ENCODE results near the gene ARMH2. TPM values are rescaled to one million over a fixed set of nuclear protein-coding genes. Genes with fewer than 3 reads are reported as not detected.

The ARMH2 gene
- total RNA-seq (not detected), polyA plus RNA-seq (under 1 TPM in 1 of 3 donors, not detected in 2; 0.10 TPM)

DNA sequence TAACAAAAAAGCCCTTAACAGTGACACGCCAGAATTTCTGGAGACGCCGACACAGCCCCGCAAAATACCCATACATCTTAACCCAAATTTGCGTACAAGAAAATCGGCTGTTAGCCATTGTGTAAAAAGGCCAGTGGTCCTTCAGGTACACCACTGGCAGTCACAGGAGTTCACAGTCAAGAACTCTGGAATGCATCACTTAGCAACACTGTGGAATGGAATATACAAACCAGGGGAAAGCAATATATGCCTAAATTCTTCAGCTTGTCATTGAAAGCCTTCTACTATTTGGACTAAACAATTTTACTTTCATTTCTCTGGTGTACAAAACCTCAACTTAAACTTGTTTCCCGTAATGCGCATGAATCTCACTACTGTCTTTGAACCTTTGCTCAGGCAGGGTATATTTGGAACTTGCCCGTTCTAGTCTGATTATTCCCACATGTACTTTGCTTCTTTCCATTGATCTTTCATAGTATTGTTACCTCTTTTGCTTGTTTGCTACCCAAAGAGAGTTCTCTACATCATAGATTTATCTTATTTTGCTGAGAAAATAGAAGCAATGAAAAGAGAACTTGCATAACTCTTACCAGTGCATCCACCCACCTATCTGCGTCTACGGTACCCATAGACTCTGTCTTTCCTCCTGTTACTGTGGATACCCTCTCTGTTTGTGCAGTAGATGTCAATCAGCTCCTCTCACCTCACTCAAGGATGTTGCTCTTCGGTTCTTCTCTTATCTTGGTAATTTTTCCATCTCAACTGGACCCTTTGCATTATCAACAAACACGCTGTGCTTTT lies at the start of gene ARMH2:
ARMH2 (minus strand) TSS at position 178 of the 801 bp plus-strand sequence; CDS start at position 118, 60 bp downstream.
- Histone ChIP-seq H3K27ac (no peak within 1 kb of the TSS), H3K4me3 (no peak within 1 kb of the TSS), H3K4me1 (no peaks in the 10 kb centered on the region), H3K27me3 (no peaks in the 10 kb centered on the region), H3K36me3 (peaks cover 0 to 5% (median 0%) of the 10 kb centered on the region in 4 donors), H3K9me3 (no peaks in the 10 kb centered on the region)
- intact Hi-C loops (cut with DNase I): no loop called here
- no peak for TF ChIP-seq POLR2AphosphoS5 (IDR thresholded peaks at IDR 0.05)
- TF ChIP-seq CTCF (IDR thresholded peaks at IDR 0.05): no peak
- no peak for TF ChIP-seq EP300 (IDR thresholded peaks at IDR 0.05)
- no peak for TF ChIP-seq POLR2A (IDR thresholded peaks at IDR 0.05)
- 94 to 96% methylated on average over 13 of the region's 13 CpGs for WGBS, 2 donors
- no peak for DNase-seq

DNA sequence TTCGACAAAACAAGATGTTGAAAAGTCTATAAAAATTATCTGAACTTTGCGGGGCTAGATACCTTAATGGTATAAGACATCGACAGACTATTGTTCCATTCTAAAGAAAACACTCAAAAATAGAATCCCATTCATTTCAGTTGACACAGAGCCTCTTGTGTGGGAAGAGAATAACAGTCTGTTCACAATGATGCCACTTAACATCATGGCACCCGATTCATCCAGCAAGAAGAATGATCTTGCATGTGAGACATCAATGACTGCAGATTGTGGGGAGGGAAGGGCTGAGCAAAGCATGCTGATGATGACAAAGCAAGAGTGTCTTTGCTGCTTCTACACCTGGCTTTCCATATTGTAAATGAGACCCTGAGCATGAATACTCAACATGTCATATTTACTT lies 49.7 kb upstream of the ARMH2 start:
- Histone ChIP-seq H3K4me3 (no peak overlapping the region), H3K9me3 (no peaks in the 10 kb centered on the region), H3K27me3 (no peaks in the 10 kb centered on the region), H3K36me3 (peaks cover 0 to 14% (median 0%) of the 10 kb centered on the region in 4 donors), H3K4me1 (no peaks in the 10 kb centered on the region), H3K27ac (no peak overlapping the region)
- WGBS, 2 donors: 96 to 97% methylated on average over 4 of the region's 4 CpGs
- no peak for DNase-seq
- TF ChIP-seq POLR2AphosphoS5 (IDR thresholded peaks at IDR 0.05) (no peak), CTCF (IDR thresholded peaks at IDR 0.05) (no peak), POLR2A (IDR thresholded peaks at IDR 0.05) (no peak), EP300 (IDR thresholded peaks at IDR 0.05) (no peak)
- intact Hi-C loops (cut with DNase I): no loop called here

GRCh38 chr6:24847402-24847801 lies 48.7 kb upstream of the ARMH2 start:
- TF ChIP-seq POLR2A (IDR thresholded peaks at IDR 0.05): no peak
- TF ChIP-seq POLR2AphosphoS5 (IDR thresholded peaks at IDR 0.05): no peak
- no peak for TF ChIP-seq EP300 (IDR thresholded peaks at IDR 0.05)
- no peak for TF ChIP-seq CTCF (IDR thresholded peaks at IDR 0.05)
- no peaks in the 10 kb centered on the region for H3K9me3 ChIP-seq
- WGBS, 2 donors: 93% methylated on average over 7 of the region's 7 CpGs
- H3K27me3 ChIP-seq: no peaks in the 10 kb centered on the region
- no peak overlapping the region for H3K27ac ChIP-seq
- H3K4me3 ChIP-seq: no peak overlapping the region
- no peaks in the 10 kb centered on the region for H3K4me1 ChIP-seq
- intact Hi-C loops (cut with DNase I): no loop called here
- DNase-seq: no peak
- peaks cover 0 to 20% (median 0%) of the 10 kb centered on the region in 4 donors for H3K36me3 ChIP-seq

DNA sequence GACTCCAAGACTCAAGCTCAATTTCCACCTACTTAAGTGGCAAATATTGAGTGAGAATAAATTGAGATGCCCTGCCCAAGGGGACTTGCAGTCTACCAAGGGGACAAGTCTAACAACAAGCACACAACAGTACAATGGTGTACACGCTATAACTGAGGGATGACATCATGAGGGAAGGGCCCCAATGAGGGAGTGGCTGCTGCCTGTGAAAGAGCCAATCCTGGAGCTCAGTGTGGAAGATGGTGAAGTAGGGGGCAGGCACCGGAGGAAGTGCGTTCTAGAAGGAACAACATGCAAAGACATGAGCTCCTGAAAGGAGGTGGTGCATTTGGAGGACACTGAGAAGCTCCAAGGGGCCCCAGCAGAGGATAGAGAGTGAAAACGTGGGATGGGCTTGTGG lies 46.9 kb upstream of the ARMH2 start:
- Histone ChIP-seq H3K4me3 (no peak overlapping the region), H3K36me3 (peaks cover 0 to 25% (median 0%) of the 10 kb centered on the region in 4 donors), H3K9me3 (no peaks in the 10 kb centered on the region), H3K27me3 (no peaks in the 10 kb centered on the region), H3K4me1 (no peaks in the 10 kb centered on the region), H3K27ac (no peak overlapping the region)
- no peak for DNase-seq
- intact Hi-C loops (cut with DNase I): no loop called here
- 92 to 94% methylated on average over 4 of the region's 4 CpGs for WGBS, 2 donors
- TF ChIP-seq EP300 (IDR thresholded peaks at IDR 0.05): no peak
- TF ChIP-seq POLR2A (IDR thresholded peaks at IDR 0.05): no peak
- TF ChIP-seq CTCF (IDR thresholded peaks at IDR 0.05): no peak
- TF ChIP-seq POLR2AphosphoS5 (IDR thresholded peaks at IDR 0.05): no peak
